HG02610 (cell line): Measurements from ENCODE around the gene ZBTB18.

Source experiments
- ATAC-seq: cut with Tn5 transposase; IDR thresholded peaks from one replicate; pipeline ENCODE4 v1.9.1; 2021; ENCODE audit warnings: mild to moderate bottlenecking, moderate library complexity; ENCODE audit not compliant: unreplicated experiment

ZBTB18 gene

GRCh38 chr1:244060686-244061085 is 9.6 kb downstream of the ZBTB18 start:
- no peak for ATAC-seq

DNA sequence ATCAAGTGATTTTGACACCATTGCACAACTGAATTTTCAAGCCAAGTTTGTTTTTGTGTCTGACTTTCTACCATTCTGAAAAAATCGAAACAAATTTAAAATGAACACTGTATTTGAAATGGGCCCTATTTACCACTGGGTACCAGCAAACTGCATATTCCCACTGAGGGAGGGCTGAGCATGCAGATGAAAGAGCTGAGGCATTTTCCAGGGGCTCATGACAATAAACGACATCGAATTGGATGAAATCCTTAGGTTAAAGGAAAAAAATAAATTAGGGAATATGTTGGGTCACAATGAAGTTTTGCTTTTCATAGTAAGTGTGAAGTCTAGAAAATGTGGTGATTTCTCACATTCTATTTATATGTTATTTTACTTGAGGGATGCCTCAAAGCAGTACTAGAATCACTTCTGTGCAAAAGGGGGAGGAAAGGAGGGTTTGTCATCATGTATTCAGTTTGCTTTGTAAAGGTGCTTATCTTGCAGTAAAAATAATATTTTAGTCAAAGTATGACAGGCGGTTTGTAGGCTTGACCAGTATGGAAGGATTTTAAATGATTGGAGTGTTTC is 11.2 kb downstream of the ZBTB18 start:
- ATAC-seq = no peak

GRCh38 chr1:244063498-244063897 is 12.4 kb downstream of the ZBTB18 start:
- ATAC-seq = no peak

DNA sequence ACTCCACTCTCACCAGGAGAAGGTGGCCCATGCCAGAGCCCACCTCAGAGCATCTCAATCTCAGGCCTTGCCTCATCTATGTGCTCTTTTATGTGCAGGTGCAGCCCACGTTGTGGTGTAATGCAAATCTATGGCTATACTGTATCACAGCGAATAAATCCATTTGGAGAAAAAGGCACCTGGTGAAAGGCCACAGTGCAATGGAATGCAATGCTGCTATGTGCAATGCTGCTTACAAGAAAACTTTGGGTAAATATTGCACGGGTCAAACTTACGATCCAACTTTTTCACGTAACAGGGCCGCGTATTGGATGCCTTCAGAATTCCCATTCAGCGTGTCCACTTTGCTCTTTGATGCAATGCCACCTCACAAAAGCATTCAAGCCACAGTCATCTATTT is 13.5 kb downstream of the ZBTB18 start:
- no peak for ATAC-seq

- ATAC-seq = no peak
These were observed 14.1 kb downstream of the ZBTB18 start for GRCh38 chr1:244065063-244065793.

- no peak for ATAC-seq
These were observed 14.9 kb downstream of the ZBTB18 start for GRCh38 chr1:244065960-244066388.

DNA sequence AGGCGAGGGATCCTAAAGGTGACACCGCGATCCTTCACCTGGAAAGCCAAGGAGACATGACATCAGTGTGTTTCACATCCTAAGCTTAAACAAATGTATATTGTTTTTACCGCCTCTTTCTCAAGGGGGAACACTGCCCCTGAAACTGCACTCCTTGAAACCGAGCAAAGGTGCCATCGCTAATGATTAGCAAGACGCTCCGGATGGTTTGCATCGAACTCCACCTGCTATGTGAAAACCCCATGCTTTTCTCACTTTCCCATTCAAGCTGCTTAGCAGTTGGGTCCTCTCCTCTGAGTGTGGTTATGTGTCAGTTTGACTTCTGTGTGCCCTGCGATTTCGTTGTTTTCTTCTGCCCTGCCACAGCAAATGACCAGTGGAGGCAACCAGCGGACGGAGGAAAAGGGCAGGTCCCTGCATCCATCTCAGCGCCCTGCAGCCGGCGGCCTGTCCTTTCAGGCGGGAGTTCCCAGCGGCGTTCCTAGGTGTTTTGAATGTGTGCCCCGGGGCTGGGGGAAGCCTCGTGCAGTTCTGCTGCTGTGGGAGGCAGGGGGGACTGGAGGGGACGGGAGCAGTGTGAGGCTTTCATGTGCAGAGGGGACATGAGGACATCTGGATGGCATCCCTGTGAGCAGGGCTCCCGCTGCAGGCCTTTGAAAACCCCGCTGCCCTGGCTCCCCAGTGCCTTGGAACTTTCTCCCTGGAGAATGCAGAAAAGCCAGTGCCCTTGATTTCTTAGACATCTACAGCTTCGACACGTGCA is 16.1 kb downstream of the ZBTB18 start:
- no peak for ATAC-seq

- ATAC-seq = no peak
These were observed 16.8 kb downstream of the ZBTB18 start for GRCh38 chr1:244067893-244068292.

GRCh38 chr1:244068567-244068966 is 17.5 kb downstream of the ZBTB18 start:
- no peak for ATAC-seq

GRCh38 chr1:244069326-244069898 is 18.3 kb downstream of the ZBTB18 start:
- no peak for ATAC-seq

DNA sequence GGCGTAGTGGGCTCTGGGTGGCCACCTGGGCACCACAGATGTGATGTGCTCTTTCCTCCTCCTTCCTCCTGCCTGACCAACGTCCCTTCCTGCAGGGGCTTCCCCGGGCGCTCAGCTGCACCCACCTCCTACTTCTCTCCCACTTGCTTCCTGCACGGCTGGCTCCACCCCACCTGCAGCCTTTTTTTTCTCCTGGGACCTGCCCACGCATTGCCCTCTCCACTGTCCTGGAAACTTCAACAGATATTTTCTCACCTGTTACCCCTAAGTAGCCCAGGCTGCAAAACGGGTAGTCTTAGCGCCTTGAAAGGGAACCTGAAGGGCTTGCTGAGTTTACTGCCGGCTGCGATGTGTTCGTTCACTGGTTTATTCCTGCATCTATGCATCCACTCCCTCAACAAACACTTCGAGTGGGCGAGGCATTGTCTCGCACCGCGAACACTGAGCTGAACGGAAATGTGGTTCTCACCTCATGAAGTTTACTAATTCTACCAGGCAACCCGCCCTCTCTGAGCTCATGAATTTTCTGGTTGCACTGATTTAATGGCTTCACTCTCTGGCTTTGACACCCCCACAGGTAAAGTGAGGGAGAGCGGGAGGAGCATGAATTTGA is 23.6 kb downstream of the ZBTB18 start:
- ATAC-seq = peak; percentile 68

DNA sequence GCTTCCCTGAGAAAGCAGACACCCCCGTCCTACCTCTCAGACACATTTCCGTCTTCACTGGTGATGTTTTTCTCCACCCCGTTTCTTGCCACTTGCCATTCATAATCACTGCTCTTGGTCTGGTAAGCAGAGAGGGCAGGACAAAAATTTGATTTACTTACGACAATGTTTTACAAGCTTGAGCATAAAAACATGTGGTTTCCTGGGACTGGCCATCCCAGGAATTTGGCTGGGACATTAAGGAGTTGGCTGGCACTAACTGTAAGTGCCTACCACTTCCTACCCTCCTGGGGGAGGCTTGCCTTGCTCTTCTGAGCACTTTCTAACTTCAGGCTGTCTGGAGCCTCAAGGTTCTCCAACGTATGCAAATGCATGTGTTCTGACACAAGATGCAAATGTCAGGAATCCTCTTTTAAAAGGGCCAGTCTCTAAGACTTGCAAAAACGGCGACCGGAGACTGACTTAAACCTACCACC is 24.2 kb downstream of the ZBTB18 start:
- peak; percentile 34 for ATAC-seq

DNA sequence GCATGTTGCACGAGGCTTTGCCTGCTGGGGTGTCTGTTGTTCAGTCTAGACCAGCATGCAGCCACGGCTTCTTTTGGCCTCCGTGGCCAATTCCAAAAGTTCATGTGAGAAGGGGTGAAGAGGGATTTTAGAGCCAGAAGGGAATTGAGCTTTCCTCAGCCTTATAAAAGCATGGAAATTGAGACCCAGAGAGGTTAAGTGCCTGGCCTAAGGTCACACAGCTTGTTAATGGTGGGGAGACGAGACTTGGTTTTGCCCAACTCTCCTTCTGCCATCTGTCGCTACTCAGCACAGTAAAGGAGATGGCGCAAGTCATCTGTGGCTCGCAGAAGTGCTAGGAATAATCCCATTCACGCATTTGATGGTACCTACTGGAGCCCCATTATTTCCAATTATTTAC is 25.7 kb downstream of the ZBTB18 start:
- no peak for ATAC-seq

DNA sequence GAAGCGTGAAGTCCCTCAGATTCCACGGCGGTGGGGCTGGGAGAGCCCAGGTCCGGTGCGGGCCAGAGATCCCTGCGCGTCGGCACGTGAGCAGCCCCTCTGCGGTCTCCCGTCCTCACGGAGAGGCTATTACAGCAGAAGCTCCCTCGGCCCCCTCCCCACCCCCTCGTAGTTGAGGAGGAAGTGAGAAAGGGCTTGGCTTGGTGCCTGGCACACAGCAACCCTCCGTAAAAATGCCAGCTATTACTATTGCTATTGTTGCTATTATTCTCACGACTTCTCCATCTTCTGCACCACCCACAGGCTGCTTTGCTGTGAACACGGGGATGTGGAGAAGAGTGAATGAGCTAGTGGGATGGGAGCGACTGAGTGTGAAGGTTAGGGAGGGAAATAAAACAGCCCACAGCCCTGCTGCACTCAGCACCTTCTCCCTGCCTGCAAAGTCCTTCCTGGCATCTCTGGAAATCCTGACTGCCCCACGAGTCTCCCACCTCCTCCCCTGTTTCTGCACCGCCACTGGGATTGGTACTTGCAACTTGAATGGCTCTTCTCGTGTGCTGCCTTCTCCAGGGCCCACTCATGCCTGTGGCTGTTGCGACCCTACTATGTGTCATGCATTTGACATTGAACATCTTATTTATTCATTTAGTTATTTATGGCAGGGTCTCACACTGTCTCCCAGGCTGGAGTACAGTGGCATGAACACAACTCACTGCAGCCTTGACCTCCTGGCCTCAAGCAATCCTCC is 26.6 kb downstream of the ZBTB18 start:
- ATAC-seq = no peak

DNA sequence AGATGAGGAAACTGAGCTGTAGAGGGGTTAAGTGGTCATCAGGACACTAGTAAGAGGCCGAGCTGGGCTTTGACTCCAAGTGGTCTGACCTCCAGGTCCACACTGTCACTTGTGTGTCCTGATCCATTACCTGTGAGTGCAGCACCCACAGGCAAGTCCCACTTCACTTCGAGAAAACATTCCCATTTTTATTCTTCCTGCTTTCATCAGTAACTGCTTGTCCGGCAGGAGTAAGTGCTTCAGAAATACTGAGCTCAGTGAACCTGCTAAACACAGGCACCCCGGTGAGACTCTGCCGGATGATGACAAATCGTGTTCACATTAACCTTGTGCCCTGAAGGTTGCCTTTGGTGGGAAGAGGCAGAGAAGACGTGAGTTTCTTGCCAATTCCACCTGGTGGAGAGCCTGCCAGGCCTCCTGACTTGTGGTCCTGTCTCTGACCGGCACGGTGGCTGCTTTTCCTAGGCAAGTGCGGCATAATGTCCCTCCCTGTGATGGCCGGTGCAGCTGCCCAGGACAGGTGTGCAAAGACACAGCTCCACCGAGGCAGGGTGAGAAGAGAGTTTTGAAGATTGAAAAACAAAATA is 29.4 kb downstream of the ZBTB18 start:
- ATAC-seq = no peak

DNA sequence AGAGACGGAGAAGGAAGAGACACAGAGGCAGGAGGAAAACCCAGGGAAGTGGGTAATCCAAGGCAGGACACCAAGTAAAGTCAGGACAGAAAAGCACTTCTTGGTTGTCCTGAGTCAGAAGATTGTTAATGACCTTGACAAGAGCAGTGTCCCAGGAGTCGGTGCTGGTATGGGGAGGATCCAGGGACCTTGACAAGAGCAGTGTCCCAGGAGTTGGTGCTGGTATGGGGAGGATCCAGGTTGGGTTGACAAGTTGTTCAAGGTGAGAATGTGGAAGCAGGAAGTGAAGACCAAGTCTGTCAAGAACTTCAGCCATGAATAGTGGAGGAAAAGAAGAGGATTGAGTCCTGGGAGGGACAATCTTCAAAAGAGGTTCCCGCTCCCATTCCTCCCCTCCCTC is 31.9 kb downstream of the ZBTB18 start:
- ATAC-seq = no peak

GRCh38 chr1:244083383-244083943 is 32.4 kb downstream of the ZBTB18 start:
- ATAC-seq = no peak

DNA sequence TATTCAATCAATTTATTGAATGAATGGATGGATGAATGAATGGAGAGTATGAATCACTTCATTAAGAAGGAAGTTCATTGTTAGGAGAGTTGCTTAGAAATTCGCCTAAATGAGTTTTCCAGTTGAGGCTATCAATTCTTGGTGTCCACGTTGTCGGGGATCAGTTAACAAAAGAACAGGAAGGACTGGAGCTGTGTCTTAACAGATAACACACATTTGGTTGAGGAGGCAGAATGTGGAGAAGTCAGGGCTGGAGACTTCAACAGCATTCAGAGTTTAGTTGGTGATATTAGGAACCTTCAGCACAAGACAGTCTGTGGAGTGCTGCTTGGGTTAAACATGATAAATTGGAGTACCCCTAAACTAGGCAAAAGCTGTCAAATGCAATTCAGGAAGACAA is 33.7 kb downstream of the ZBTB18 start:
- ATAC-seq = no peak

DNA sequence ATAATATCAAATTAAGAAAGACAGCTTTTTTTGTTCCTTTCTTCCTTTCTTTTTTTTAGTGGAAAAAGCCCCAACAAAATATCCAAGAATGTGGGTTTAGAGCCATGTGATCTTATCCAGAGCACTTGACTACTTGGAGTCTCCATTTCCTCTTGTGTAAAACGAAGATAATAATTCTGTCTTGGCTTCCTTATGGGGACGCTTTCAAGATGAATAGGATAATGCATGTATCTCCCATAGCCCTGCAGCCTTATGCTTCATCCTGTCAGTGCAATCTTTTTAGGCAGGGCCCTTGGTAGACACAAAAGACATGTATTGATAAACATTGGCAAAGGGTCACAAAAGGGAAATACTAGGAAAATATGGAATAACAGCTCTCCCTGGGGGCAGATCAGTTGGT is 34.8 kb downstream of the ZBTB18 start:
- no peak for ATAC-seq
